ENCODE results near the gene SERTM1.

DNA sequence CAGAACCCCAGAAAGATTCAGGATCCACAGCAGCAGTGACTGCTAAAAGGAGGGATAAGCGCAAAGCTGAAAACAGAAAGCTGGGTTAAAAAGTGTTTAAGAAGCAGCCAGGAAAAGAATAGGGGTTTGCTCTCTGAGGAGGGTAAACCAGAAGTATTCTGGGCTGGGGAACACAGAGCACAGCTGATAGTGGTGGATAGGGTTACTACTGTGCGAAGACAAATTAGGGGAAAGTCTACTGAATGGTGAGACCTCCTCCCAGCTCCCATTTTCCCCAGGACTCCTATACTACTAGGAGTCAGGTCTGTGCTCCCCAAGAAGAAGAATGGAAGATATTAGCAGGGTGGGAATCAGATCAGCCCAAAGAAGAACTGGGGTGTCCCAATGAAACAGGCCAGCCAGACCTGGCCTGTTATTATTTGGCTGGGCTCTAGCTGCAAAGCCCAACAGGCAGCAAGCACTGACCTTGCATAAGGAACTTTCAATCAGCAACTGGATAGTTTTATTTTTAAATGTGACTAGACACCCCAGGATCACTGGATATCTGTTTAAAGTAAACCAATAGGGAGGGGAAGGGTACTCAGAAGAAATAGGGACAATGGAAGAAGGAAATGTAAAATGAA is 43.5 kb upstream of the SERTM1 start:
- TF ChIP-seq, protein P1, sequence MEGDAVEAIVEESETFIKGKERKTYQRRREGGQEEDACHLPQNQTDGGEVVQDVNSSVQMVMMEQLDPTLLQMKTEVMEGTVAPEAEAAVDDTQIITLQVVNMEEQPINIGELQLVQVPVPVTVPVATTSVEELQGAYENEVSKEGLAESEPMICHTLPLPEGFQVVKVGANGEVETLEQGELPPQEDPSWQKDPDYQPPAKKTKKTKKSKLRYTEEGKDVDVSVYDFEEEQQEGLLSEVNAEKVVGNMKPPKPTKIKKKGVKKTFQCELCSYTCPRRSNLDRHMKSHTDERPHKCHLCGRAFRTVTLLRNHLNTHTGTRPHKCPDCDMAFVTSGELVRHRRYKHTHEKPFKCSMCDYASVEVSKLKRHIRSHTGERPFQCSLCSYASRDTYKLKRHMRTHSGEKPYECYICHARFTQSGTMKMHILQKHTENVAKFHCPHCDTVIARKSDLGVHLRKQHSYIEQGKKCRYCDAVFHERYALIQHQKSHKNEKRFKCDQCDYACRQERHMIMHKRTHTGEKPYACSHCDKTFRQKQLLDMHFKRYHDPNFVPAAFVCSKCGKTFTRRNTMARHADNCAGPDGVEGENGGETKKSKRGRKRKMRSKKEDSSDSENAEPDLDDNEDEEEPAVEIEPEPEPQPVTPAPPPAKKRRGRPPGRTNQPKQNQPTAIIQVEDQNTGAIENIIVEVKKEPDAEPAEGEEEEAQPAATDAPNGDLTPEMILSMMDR (IDR thresholded peaks at IDR 0.05): no peak
- no peak for TF ChIP-seq POLR2A (IDR thresholded peaks at IDR 0.05)
